GM19455 (cell line): ENCODE results near the gene TBPL1.
"Not testable (repeated sequence)": the region's sequence is repeated elsewhere in the genome, so short reads cannot be mapped to it uniquely, and the experiment has no call there.

Source experiments
- ATAC-seq: cut with Tn5 transposase; IDR thresholded peaks from one replicate; pipeline ENCODE4 v1.9.1; 2021; ENCODE audit not compliant: unreplicated experiment

Gene TBPL1

DNA sequence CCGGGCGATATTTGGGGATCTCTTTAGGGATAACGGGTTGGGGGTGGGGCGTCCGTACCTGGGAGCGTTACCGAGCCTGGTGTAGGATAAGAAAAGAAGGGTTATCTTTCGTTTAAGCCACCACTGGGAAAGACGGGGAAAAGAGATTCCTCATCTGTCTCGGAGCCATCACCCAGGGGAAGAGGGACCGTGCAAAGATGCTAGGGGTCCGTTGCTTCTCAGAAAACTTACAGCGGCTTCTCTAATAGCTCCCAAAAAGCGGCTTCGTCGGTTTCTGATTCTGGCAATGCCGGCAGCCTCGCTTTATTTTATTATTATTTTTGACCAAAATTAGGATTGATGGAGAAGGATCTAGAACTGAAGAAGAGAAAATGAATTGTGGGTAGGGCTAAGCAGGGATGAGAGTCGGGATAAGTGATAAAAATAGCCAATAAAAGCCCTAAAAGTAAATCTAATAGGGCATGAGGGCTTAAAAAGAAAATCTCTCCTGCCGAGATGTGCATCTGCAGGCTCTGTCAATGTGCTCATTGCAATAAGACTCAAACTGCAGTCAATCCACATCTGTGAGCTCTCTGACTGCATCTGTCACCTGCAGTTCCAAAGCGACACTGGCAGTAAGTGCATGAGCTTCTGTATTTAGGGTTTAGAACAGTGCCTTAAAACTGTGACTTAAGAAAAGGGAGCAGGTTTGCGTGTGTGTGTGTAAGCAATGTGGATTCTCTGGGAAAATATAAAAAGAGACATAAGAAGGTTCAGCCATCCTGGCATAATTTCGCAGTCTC, 801 bp downstream of the TBPL1 start:
- ATAC-seq: no peak

DNA sequence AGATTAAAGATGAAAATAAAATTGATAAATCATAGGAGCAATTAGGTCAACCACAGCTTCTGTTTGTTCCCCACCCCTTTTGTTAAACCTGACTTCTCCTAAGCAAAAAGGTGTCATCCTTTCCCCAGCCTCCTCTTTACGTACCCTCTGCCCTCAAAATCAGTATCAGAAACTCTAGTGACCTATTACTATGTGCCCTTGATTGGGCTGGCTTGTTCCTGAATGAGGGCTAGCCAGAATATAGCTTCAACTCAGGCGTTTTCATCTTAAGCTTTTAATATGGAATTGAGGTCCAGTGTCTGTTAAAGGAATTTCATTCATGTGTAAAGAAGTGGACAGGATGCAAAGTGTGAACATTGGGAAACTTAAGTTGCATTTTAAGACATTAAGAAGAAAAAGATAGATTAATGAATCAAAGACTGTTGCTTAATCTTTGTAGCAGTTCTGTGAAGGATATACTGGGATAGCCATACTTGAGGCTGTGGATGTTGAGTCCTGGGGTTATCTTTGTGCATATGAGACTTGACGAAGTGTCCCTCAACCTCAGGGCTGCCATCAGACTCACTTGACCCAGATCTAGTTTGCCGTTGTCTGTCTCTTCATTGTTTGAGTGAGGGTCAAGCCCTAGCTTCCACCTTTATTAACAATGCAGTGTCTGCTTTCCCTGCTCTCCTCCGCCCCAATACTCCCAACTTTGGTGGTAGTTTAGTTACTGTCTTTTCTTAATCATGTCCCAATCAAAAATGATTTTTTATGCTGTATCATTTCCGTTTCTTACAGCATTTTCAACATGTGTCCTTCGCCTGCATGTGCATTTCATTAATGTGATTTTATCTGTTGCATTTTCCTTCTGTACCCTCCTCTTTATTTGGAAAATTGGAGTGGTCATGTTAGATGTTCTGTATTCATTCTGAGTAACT, 1.9 kb downstream of the TBPL1 start:
- ATAC-seq: no peak

DNA sequence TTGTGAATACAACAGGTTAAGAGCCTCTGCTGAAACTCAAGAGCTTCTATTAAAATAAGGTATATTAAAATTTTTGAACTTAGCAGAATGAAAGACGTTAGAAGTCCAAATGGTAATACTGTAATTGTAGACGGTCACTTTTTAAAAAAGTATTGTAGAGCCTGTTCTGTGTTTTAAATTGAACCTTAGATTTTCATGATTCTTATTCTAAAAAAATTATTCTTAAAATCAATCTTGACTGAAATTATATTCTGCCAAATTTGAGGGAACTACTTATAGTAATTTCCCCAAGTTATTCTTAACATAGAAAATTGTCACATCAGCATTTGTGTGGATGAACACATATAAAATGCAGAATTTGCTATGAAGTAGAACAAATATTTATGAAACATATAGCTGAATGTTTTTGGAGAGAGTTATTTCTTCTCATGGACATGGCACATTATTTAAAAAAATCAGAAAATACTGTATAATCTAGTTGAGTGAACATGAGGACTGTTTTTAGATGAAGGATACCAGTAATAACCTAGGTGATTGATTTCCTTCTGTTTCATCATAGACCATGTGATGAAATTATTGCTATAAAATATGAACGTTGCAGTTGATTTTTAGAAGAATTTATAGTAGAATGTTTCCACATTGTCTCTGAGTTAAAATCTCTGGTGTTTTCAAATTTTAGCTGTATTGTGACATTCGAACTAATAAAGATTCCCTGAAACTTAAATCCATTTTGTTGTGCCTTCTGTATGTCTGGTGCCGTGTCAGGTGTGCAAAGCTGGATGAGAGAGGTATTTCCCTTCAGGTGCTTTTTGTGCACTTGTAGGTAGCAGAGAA, 2.8 kb downstream of the TBPL1 start:
- no peak for ATAC-seq

DNA sequence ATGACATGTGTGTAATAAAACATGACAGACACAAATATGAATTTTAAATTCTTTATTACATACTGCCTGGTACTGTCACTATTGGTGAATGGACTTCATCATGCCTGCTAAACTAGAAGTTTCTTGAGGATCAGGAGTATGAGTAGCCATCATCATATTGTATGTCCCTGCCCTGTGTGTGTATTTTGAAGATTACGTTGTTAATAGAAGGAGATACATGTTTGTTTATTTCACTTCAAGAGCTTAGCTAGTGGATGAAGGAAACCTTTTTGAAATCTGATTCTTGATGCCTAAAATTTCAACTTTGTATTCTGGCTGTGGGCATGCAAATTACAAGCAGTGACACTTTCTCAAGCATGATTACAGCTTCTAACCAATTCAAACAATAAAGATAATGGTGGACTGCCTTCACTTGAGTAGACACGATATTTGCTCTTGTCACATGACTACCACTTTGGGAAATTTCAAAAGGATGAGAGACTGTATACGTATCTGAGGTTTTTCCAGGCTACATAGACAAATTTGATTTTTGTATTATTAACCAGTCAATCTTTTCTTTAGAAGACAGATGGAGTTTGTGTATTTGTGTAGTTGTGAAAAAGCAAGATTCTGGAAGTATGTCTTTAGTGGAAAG, 3.5 kb downstream of the TBPL1 start:
- no peak for ATAC-seq

DNA sequence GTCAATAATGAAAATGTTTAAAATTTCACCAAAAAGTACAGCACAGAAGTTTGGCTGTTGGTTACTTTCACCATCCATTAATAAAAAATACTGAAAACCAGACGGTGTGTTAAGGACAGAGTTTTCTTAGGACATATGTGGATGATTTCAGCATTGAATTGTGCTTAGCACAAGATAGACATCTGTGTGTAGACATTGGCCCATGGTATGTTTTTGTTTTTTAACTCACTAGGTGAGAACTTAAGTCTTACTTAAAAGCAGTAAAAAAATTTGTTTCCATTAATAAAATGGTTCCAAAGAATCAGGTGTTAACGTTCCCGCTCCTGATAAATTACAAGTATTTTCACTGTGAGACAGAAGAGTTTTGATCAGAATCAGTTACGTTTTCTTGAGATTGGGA, 4.2 kb downstream of the TBPL1 start:
- no peak for ATAC-seq

DNA sequence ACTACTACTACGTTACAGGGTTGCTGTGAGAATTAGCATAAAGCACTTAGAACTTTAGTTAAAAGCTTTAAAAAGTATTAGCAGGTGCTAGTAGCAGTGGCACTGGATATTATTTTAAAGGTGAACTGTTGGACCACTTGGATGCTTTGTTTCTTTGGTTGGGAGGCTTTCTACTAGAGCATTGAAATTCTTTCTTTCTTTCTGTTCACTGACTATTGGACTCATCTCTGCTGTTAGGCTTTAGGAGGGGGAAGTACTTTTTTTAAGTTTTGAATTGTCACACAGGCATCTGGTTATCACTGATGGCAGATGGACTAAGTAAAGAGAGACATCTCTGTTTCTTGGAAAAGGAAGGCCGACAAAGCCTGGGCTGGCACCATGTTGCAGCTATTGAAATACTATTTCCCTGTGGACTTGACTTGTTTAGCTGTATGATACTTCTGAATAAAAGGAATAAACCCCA, 4.8 kb downstream of the TBPL1 start:
- no peak for ATAC-seq

DNA sequence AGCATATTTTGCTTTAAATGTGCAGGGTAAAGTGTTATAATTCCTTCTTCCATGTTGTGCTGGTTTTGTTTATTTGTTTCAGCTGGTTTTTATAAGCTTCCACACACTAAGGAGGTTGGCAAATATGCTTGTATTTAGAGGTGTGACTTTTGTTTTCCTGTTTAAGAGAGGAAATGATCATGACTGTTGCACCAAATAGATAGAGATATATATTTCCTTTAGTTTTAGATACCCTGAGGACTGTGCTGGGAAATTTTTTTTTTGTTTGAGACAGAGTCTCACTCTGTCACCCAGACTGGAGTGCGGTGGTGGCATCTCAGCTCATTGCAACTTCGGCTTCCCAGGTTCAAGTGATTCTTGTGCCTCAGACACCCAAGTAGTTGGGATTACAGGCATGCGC, 5.8 kb downstream of the TBPL1 start:
- no peak for ATAC-seq

DNA sequence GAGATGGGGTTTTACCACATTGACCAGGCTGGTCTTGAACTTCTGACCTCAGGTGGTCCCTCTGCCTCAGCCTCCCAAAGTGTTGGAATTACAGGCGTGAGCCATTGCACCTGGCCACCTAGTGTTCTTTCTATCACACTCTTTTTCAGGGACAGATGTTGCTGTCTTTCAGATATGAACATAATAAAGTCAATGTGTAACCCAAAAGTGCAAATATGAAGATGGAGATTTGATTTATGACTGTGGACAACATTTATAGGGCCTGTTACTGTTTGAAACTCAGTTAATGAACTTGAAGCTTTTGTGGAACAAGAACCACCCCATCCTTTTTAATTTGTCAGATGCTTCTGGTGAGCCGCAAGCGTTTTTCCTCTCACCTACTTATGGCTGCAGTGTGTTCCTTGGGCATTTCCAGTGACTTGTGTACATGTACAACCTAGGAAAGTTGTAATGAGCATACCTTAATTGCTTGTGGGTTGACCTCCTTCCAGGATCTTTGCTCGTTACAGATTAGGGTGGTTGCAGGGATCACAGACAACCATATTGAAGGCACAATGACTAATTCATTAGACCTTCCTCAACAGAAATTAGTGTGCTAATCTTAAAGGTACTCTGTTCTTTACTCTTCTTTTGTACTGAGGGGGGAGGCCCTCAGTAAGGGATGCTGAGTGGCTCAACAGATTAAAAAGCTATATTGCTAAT, 6.8 kb downstream of the TBPL1 start:
- ATAC-seq: no peak

DNA sequence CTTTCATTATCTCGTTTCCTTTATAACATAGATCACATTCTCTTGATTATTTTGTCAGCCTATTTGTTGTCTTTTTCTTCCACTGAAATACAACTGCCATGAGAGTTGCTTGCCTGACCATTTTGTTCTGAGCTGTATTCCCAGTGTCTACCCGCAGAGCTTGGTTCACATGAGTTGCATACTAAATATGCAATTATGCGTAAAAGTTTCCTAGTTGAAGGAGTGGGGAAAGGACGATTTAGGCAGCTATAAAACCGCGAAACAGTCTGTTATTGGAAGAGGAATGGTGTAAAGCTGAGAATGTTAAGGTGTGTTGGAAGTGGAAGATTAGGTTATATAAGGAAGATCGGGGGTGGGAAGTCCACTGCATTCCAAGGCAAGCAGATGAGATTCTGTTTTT, 8.8 kb downstream of the TBPL1 start:
- ATAC-seq: no peak

DNA sequence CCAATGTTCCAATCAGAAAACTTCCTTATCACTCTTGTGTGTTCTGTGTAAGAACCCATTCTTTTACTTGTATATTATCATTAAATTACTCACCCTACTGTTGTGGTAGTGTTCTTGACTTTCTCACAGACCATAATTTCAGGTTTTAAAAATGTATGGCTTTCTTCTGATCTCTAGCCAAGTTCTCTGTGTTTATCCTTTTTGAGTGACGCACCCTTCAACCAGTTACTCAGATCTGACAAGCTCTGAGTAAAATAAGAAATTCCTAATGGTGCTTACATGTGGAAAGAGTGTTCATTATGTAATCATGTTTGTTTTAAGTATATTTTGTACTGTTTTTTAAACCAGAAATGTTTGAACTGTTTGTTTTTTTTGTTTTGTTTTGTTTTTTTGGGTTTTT, 11.0 kb downstream of the TBPL1 start:
- no peak for ATAC-seq

DNA sequence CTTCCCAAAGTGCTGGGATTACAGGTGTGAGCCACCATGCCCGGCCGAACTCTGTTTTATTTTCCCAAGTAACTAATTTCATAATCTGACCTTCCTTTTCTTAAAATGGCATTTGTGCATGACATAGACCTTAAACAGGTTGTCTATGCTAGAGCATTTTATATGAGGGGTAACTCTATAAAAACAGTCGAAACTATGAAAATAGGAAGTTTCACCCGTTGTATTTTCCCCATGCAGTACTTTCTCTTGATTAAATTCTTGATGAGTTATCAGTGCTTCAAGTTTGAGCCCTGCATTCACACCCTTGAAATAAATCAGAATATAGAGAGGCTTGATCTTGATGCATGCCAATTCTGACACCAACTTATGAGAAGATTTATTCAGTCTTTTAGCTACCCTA, 11.7 kb downstream of the TBPL1 start:
- ATAC-seq: no peak

DNA sequence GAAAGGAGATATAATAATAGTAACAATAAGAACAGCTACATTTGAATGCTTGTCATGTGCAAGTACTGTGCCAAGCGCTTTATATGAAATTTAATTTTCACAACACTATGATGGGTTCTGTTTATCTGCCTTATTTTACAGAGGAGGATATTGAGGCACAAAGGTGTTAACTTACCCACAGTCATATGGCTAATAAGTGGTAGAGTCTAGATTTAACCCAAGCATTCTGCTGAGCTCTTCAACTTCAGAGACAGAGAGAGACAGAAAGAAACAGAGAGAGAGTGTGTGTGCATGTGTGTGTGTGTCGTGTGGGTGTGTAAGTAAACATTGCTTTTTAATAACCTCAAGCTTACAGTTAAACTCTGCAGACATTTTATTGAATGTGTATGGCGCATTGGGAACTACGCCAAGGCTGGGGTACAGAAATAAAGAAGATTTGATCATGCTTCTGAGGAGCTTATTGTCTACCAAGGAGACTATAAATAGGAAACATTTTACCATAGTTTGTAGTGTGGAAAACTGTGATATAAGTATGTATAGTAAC, 12.9 kb downstream of the TBPL1 start:
- no peak for ATAC-seq

DNA sequence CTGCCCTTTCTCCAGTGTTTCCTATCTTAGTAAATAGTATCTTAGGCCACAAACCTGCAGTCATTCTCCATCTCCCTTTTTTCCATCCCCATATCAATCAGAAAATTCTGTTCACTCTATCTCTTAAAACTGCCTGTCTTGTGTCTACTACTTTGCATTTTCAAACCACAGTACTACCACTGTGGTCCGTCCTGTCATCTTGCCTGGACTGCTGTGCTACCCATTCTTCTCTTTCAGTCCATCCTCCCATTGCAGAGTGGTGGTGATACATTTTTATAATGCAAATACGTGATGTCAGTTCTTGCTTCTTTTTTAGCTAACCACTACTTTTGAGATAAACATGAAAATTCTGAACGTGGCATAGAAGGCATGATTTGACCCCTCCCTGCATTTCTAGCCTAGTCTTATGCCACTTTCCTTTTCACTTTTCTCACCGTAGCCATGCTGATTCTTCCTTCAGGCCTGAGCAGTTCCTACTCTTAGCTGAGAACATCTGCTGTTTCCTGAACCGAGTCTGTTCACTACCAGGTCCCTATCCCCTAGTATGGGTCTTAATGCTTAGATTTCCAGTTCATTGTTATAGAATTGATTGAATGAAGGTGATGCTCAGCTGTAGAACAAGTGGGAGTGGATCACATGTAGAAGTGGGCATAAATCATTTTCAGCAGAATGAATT, 13.8 kb downstream of the TBPL1 start:
- peak; percentile 86 for ATAC-seq

DNA sequence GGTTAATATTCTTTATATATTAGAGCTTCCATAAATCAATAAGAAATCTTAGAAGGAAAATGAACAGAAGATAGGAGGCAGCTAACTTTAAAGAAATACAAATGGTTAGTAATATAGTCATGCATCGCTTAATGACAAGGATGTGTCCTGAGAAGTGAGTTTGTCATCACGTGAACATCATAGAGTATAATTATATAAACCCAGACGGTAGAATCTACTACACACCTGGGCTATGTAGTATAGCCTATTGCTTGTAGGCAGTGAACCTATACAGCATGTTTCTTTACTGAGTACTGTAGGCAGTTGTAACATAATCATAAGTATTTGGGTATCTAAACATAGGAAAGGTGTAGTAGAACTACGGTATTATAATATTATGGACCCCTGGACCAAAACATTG, 14.3 kb downstream of the TBPL1 start:
- ATAC-seq: no peak

DNA sequence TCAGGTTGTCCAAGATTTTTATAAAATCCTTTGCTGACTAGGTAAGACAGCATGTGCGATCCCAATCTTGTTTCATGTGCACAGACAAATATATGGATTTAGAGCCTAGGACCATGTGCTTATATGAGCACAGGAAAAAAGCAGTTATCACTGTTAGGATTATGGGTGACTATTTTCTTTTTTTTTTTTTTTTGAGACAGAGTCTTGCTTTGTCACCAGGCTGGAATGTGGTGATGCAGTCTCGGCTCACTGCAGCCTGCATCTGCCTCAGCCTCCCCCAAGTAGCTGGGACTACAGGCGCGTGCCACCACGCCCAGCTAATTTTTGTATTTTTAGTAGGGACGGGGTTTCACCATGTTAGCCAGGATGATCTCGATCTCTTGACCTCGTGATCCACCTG, 14.8 kb downstream of the TBPL1 start:
- not testable (repeated sequence) for ATAC-seq

DNA sequence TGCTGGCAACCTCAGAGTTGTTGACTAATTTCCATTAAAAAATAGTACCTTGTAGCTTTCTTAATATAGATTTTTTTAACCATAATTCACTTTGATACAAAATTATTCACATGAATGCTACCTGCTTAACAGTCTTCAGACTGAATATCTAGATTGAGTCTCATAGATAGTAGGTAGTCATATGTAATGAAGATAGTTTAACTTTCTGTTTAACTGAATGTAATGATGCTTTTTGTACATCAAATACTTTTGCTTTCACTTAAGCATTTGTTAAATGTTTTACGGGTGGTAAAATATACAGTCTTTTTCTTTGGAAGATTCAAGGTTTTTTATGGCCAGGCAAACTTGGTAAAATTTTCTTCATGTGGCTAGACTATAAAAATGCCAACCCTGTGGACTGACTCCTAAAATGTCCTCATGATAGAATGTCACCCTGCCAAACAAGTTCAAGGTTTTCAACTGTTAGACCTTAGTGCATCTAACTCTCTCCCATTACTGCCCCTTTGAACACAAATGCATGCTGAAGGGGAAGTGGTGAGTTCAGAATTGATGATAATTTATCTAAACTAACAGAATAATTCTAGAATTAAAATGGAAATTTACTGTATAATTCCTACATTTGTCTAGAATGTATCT, 16.4 kb downstream of the TBPL1 start:
- ATAC-seq: no peak

DNA sequence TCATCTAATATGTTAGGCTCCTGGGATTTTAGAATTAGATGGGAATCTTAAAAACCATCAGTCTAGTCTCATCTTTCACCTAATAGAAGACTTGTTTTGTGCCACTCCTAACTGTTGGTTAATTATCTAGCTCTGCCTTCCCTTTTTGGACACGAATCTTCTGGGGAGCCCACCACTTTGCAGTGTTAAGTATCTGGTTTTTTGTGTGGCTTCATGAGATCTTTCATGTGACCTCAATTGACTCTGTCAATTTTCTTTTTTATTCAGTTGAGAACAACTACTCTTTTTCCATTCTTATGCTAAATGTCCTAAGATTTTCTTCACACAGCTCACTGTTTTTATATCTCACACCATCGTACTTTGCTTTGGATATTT, 16.9 kb downstream of the TBPL1 start:
- ATAC-seq: no peak

DNA sequence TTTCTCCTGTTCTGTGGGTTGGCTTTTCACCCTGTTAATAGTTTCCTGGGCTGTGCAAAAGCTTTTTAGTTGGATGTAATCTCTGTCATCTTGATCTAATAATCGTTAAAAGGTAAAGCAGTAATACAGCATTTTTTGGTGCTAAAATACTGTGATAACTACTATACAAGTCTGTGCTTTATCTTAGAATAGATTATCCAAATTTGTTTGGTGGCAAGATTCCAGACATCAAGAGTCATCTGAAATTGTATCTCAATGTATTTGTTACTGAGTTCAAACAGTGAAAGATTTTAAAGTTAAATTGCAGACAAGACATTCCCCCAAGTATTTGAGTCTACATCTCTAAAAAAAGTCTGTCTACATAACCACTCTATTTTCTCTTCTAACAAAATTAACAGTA, 18.8 kb downstream of the TBPL1 start:
- no peak for ATAC-seq

DNA sequence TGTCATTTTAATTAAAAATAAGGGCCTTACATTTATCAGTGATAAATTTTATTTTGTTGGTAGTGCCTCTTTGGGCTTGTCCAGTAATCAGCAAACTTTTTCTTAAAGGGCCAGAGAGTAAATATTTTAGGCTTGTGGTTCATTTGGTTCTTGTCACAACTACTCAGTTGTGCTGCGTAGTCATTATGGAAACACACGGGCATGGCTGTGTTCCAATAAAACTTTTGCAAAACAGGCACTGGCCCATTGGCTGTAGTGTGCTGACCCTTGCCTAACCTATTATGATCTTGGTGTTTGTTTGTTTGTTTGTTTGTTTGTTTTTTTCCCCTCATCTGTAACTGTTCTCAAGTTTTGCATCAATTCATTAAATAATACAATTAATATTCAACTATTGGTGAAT, 19.4 kb downstream of the TBPL1 start:
- ATAC-seq: no peak
